Endothelial cell of hepatic sinusoid (primary cell): ENCODE measurements around the gene NUCKS1.

Experiments used
- in situ Hi-C: cut with HindIII; loops from 2 replicates; pipeline ENCODE4 v1.10.0; 2017; ENCODE audit warnings: low sequenced_read_pairs

NUCKS1 gene, protein sequence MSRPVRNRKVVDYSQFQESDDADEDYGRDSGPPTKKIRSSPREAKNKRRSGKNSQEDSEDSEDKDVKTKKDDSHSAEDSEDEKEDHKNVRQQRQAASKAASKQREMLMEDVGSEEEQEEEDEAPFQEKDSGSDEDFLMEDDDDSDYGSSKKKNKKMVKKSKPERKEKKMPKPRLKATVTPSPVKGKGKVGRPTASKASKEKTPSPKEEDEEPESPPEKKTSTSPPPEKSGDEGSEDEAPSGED

DNA sequence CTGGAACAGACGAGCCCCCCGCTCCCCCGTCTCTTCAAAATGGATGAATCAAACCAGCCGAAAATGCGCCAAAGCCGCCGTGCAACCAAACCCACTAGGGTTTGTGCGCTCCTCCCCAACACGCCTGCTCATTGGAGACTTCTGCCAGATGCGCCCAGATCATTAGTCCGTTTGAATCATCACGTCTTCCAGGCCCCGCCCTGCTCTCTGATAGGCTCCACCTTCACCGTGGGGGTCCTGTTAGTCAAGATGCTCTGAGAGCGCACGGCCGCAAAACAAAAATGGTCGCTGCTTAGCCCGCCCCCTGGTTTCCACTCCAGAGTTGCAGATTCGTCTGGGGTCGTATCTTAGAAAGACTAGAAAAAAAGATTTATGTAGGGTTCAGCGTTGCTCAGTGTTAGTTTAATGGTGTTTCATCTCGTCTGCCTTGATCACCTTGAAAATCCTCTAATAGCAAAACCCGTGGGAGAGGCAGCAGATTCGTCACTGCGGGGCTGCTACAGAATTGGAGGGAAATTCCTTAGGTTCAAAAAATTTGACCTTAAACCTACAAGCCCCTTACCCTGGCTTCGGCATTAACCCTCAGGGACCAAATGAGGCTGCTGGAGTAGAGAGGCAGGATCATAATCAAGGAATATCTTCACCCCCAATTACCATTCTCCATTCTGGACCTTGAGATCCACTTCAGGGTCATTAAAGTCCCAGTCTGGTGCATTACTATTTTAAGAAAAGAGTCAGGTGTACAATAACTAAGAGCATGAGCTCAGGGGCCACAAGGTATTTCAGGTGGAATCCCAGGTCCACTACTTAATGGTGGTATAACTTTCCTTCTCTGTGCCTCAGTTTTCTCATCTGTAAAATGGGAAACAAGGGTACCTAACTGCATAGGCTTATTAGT, at the start of gene NUCKS1:
NUCKS1 (minus strand) TSS at position 45 of the 898 bp plus-strand sequence. CDS start 209 bp downstream, outside the sequence.
- in situ Hi-C loops: no loop called here

DNA sequence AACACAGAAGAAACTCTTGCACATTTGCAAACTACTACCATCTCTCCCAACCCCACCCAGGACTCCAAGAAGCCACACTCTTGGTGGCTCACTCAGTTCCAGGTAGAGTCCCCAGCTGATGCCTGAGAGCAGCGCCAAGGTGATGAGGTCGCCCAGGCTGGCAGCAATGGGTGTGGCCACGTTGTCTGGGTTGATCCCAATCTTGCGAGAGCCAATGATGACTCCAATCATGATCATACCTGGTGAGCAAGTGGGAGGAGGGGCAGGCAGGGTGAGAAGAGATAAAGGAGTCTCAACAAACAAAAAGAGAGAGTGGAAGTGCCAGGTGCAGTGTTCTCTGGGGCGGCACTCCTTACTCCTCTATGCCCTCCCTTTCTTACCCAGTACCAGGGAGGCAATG, 48.6 kb upstream of the NUCKS1 start:
- in situ Hi-C loops: no loop called here

DNA sequence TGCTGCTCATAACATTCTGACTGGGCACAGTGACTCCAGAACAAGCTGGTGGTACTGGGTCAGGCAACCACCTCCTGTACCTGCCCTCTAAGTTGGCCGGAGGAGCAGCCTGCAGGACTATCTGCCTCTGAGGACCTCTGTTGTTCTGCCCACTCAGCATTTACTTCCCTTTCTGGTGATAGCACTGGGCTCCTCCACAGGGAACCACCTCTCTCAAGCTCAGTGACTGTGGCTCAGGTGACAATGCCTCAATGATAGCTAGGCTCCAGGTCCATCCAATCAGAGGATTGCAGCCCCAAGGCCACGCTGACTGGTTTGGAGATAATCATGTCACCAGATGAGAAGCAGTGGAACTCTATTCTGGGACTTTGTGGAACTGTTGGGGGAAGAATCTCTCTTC, 47.2 kb upstream of the NUCKS1 start:
- in situ Hi-C loops: no loop called here

DNA sequence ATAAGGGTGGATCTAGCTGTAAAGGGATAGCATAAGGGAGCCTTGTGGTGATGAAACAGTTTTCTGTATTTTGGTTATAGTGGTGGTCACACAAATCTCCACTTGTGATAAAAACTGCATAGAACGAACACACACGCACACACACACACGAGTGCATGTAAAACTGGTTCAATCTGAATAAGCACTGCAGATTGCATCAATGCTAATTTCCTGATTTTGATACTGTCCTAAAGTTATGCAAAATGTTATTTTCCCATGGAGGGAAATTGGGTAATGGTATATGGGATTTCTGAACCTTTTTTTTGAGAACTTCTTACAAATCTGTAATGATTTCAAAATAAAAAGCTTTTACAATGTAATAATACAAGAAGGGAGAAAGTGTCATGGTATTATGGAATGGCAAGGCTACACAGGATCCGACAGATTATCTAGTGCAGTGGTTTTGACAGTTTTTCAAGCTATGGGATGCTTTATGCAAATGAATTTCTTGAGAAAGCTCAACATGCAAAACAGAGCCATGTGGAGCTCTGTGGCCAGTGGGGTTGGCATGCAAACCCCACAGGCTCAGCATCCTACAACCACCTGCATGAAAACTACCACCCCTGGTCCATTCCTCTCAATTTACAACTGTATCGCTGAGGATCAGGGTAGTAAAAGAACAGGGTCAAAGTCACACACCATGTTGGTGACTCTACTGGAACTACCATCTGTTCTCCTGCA, 44.2 kb upstream of the NUCKS1 start:
- in situ Hi-C loops: no loop called here

DNA sequence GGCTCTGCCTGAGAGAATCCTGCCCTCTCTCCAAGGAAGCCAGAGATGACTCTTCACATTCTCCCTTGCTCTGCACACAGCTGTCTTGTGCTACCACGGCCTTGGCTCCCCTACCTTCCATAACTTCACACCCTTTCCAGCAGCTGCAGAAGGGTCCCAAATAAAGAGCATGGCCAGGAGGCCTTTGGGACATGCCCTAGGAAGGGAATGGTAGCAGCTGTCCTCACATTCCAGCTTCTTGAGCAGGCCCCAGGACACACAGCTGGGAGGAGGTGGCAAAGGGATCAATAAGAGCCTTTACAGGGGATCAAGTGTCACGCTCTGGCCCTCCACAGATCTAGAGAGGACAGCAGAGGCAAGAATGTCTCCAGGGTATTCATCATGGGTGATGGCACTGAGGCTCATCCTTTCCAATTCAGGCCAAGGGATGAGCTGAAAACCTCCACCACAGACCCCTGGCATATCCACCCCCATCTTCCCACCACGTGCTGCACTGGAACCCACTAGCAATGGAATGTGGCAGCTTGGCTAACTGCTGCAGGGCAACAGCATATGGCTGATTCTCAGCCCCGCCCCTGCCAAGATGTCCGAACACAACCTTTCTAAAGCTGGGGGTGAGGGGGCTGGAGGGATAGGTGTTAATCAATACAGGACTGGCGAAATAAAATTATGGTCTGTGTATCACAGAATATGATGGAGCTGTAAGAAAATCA, 43.1 kb upstream of the NUCKS1 start:
- in situ Hi-C loops: no loop called here

DNA sequence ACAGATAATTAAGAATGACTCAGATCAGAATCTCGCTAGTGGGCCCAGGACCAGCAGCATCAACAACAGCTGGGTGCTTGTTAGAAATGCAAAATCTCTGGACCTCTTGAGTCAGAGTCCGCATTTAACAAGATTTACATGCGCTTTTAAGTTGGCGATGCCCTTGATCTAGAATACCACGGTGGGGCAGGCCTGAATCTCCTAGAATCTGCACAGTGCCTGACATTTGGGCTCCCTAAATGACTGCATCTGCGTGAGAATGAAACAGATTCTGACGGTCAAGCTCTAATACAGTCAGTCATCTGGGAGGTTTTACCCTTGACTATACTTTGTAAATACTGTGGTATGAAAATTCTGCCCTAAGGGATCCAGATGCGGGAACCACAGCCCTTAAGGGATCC, 42.5 kb upstream of the NUCKS1 start:
- in situ Hi-C loops: no loop called here

DNA sequence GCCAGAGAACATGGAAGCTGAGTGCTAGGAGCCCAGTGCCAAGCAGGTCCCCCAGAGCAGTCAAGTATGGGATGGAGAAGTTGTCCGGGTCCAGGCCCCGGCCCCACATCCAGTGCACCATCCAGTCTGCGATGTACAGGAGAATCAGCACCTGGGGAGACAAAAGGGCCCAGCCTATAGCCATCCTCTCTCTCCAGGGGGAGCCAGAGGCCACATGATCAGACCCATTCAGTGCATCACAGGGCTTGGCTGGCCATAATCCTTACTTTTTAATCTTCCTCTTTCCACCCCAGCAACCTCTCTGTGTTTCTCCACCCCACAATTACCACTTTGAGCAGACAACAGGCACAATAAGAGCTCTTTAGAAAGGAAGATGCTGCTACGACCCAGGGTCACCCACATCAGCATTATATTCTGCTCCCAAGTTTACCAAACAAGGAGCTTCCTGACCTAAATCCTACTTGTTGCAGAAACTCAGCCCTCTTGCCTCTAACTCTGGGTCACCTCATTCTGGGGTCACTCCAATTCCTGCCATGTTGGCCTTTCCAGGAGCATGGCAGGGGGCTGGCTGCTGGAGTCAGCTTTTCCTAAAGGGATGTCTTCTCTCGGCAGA, 41.7 kb upstream of the NUCKS1 start:
- in situ Hi-C loops: no loop called here

DNA sequence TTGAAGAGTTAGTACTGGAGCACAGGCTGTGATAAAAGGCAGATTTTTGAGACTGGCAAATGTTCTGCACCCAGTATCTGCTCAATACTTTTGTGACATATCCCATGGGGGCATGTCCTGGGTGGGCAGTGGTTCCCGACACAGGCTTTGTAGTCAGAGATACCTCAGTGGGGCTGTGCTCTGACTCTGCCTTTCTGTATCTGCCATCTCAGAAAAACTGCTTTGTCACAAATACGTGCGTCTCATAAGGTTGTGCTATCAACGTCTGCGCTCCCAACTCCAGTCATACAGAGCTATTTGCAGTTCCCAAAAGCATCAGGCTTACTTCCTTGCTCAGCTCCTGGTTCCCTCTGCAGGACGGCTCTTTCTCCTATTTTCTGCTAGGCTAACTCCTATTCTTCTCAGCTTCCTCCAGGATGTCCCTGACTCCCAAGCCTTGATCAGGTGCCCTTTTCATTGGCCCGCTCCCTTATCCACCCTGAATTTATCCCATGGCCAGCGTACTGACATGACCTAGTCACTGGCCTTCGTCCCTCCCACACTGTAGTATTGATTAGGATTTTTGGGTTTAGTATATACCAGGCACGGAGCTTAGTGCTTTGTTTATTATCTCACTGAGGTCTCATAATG, 37.4 kb upstream of the NUCKS1 start:
- in situ Hi-C loops: loop anchor here (5.0 kb wide), 1 partner anchor 190 kb away; no protein-coding TSS in a partner anchor

DNA sequence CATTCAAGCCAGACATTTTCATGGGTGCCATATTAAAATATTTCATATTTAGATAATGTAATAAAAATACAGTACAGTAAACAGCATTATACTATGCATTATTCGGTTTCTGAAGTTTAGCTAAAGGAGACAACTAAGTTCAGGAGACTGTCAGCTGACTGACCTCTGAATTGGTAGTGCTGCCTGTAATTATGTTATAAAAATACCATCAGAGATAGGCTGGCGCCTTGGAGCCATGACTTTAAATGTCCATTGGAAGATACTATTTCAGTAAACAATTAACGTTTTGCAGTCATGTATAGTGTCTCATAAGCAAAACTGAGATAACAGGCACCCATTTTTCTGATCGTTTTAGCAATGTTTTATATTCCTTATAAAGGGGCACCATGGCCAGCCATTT, 36.6 kb upstream of the NUCKS1 start:
- in situ Hi-C loops: loop anchor here (5.0 kb wide), 1 partner anchor 191 kb away; no protein-coding TSS in a partner anchor

DNA sequence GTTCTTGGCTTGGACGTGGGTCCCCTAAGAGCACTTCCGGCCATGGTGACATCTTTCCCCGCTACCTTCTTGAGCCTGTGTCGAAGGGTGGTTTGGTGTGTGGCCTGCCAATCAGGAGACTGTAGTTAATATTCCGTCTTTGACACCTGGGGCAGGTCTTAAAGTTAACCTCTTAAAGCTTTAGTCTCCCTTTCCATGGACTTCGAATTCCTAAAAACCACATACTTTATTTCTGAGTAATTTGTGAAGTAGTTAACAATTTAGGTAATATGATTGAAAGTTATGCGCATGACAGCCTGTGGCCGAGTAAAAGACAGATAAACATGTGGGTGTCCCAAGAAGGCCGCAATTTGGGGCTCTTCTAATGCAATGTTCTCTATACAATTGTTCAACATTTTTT, 35.5 kb upstream of the NUCKS1 start:
- in situ Hi-C loops: loop anchor here (5.0 kb wide), 1 partner anchor 192 kb away; no protein-coding TSS in a partner anchor

DNA sequence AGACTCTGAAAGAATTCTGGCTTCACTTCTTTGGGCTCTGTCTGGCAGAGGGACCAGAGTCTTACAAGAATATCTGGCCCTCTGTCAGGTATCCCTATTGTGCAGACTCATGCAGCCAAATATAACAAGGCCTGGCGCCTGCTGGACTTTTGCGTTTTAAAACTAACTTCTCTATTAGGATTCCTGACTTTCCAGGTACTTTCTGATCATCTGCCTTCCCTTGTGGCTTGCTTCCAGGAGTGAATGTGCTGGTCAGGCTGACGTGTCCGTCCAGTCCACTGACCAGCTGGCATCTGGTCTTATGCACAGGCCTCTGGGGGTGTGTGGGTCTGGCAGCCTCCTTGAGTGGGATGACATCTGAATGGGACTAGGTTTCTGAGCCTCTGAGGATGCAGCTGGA, 33.9 kb upstream of the NUCKS1 start:
- in situ Hi-C loops: no loop called here

DNA sequence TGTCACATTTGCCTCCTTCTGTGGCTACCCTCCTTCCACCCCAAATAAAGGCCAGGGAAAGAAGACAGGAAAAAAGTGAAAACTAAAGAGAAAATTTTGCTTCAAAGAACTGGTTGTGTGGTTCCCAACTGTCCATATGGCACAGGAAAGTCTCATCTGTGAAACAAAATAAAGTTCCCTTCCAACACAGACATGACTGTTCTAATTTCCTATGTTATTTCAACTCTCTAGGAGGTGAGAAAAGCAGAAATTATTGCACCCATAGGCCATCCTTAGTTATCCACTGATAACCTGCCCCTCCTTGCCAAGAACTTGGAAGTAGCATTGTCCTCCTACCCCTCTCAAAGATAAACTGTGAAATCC, 33.4 kb upstream of the NUCKS1 start:
- in situ Hi-C loops: no loop called here

DNA sequence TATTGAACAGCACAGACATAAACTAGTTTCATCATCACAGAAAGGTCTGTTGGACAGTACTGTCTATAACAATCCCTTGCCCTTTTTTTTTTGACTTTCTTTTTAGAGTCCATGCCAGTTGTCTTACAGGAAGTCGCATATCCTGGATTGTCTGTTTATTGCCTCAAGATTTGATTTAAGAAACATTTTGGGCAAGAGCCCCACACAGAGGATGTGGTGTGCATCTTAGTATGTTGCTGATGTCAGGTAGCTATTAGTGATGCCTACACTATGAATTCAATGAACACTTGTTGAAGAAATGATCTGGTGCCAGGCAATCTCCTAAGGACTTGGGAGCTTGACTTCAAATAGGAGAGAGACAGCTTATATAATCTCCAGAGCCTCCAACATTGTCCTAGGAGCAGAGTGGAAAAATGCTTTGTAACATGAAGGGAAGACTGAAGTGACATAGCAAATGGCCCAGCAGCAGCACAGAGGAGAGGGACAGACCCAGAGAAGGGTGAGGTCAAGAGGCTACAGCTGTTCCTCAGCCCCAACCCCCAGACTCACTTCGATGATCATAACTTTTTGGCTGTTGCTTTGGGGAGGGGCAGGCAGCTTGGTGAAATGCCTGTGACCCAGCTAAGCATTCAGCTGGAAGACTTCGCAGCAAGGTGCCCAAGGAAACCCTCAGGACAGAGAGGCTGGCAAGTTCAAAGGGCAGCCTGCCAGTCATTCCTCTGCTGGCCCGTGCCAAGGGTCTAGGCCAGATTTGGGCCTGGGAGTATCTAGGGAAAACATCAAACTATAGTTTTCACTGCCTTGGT, 32.8 kb upstream of the NUCKS1 start:
- in situ Hi-C loops: no loop called here

DNA sequence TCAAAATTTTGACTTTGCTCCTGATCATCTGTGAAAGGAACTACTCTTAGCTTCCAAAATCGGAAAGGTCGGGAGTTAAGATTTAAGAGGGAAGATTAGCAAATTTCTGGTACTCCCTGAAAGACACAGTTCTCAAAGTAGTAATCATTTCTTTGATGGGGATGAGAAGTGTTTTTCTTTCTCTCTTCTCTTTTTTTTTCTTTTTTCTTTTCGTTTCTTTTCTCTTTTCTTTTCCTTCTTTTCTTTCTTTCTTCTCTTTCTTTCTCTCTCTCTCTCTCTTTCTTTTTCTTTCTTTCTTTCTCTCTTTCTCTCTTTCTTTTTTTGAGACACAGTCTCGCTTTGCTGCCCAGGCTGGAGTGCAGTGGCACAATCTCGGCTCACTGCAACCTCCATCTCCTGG, 30.4 kb upstream of the NUCKS1 start:
- in situ Hi-C loops: no loop called here

DNA sequence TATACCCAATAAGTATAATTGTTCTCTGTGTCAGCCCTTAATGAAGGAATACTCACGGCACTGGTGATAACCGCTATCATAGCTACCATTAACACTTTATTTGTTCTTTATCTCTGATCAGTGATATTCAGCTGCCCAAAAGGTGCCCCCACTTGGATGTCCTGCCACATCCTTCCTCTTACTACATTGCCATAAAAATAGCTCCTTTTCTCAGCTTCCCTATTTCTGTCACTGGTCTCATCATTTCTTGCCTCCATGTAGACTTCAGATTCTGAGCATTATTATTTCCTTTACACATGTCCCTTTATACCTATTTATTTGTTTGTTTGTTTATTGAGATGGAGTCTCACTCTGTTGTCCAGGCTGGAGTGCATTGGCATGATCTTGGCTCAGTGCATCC, 28.0 kb upstream of the NUCKS1 start:
- in situ Hi-C loops: no loop called here

DNA sequence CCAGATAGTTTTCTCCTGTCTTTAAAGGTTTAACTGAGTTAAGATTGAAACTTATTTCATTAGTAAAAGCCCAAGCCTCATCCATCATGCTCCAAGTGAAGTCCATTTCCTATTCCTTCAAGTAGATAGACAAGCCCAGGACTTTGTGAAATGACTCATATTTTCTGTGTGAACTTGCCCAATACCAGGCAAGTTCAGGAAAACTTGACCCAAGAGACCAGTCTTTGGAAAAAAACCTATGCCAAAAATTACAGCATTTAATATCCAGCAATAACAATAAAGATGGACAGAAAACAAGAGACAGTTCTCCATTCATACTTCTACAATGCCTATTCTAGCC, 25.7 kb upstream of the NUCKS1 start:
- in situ Hi-C loops: no loop called here

DNA sequence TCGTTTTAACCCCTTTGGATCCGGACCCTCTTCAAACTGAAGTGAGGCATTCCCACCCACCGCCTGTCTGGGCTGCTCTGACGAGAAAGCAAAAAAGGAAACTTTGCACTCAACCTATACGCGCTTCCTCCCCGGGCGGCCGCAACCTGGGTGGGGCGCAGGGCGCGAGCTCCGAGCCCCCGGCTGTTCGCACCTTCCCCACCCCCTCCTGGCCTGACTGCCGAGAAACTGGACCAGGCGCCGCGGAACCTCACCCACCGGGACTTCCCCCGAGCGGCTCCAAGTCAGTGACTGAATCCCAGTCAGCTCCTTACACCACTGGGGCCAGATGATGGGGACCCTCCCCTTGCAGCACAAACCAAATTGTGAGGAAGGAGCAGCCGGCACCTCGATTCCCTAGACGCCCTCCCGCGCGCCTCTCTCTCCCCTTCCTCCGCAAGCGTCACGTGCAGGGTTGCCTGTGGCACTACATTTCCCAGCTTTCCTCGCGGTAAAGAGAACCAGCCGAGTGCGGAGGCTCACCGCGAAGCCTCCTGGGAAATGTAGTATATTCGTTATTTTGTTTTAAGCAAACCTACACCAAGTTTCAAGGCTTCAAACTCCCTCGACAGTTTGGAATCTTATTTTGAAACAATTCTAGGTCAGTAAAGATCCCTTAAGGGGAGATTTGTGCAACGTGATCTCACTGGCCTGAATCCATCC, 25.2 kb upstream of the NUCKS1 start, which contains the start of gene RAB29:
RAB29 (minus strand) TSS at position 468 of the 702 bp plus-strand sequence. CDS start 526 bp downstream, outside the sequence.
- in situ Hi-C loops: no loop called here

DNA sequence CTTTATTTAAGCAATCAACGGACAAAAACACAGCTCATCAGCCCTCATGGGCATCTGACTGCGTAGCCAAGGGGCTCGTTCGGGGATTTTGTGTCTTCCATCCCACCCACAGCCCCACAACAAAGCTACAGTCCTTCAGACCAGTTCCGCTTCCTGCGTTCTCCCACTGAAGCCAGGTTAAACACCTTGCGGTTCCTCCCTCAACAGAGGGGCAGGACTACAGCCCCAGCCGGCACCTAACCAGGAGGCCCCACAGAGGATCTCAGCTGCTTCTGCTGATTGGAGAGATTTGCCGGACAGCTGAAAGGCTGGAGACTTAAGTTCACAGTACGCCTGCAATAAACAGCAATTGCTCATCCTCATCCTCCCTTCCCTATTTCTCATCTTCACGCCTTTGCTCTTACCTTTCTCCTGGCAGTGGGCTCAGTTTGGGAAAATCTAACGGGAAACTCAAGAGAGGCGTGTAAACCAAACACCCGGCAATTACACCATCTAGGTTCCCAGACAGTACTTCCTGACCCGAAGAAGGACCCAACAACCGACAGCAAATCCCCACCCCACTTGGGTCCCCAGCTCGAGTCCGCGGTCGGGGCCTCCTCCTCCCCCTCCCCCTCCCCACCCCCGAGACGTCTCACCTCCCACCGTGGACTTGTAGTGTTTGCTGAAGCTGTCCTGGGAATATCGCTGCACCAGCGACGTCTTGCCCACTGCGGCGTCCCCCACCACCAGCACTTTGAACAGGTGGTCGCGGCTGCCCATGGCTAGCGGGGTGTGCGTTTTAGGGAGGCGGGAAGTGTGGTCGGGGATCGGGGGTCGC, 24.4 kb upstream of the NUCKS1 start:
- in situ Hi-C loops: no loop called here
